ENCODE data around the gene ST7. TPM values are rescaled to one million over a fixed set of nuclear protein-coding genes. Genes with fewer than 3 reads are reported as not detected.

ST7 gene
- total and polyA plus RNA-seq, 2 experiments from 2014 or later = 9.9 to 18.3 TPM

- TF ChIP-seq ZNF462 (CRISPR knock-in tag; IDR thresholded peaks at IDR 0.05) = no peak
Measured at GRCh38 chr7:117023325-117023854, 70.1 kb downstream of the ST7 start (continued).

- no peak overlapping the region for H3K4me2 ChIP-seq
- no peaks in the 10 kb centered on the region; the same call in 2 of the 3 replicates for H3K9me3 Mint-ChIP-seq
- no peak overlapping the region for H3K27ac ChIP-seq (ENCODE audit: low read depth)
- no peaks in the 10 kb centered on the region for H3K9me2 ChIP-seq (ENCODE audit: insufficient read depth)
- peaks cover 5% of the 10 kb centered on the region; the same call in 2 of the 3 replicates for H3K4me1 Mint-ChIP-seq
- no peaks in the 10 kb centered on the region for H3K36me3 ChIP-seq (ENCODE audit: insufficient read depth)
- H3K27me3 ChIP-seq (ENCODE audit: insufficient read depth) = no peaks in the 10 kb centered on the region
- no peak overlapping the region for H3K4me3 ChIP-seq
- no peaks in the 10 kb centered on the region; the same call in 2 of the 3 replicates for H3K36me3 Mint-ChIP-seq (ENCODE audit: low read depth)
- ATAC-seq = no peak
- no peak for TF ChIP-seq ZNF462 (CRISPR knock-in tag; IDR thresholded peaks at IDR 0.05)
- TF ChIP-seq EZH2 (IDR thresholded peaks at IDR 0.05; ENCODE audit: low read depth, unreplicated experiment) = no peak
- no peak for TF ChIP-seq REST (IDR thresholded peaks at IDR 0.05; ENCODE audit: unreplicated experiment)
- H3K4me3 Mint-ChIP-seq = no peak overlapping the region
- no peaks in the 10 kb centered on the region for H4K20me1 ChIP-seq (replicated peaks; ENCODE audit: insufficient read depth)
- peaks cover 1% of the 10 kb centered on the region for H3K27me3 Mint-ChIP-seq (ENCODE audit: insufficient read depth, low read depth, poor library complexity)
- no peak for DNase-seq (ENCODE audit: low spot score)
- no peak overlapping the region for H3K27ac Mint-ChIP-seq
- H3K79me2 ChIP-seq (replicated peaks; ENCODE audit: insufficient read depth) = no peaks in the 10 kb centered on the region; the same call in 1 of the 2 replicates
- no peaks in the 10 kb centered on the region for H3F3A ChIP-seq (replicated peaks; ENCODE audit: low read depth)
- H3K4me1 ChIP-seq (ENCODE audit: insufficient read depth) = peaks cover 8% of the 10 kb centered on the region
- H2AFZ ChIP-seq = no peak overlapping the region
Measured at GRCh38 chr7:117024811-117025210, 71.5 kb downstream of the ST7 start.
